Gastrocnemius medialis (tissue), 4 donors: ENCODE data around the gene GPAM. TPM values are rescaled to one million over a fixed set of nuclear protein-coding genes. Genes with fewer than 3 reads are reported as not detected.

Experiments
- ATAC-seq, 2 donors: fragments of 150-250 bp; one replicate each; pipeline ENCODE4 v1.9.1; 2016
- DNase-seq, 2 donors: peaks; one replicate each; pipeline ENCODE4 v3.0.0-alpha.2; 2019
- H3K27ac ChIP-seq, 4 donors: fragments of 200-600 bp; sonication (generic); 1 replicate in 1 of 4; 2 replicates in 3 of 4; pipeline ENCODE4 v1.5.1; 2016 to 2018; ENCODE audit warnings: mild to moderate bottlenecking in 2 of 4, moderate library complexity in 1 of 4
- H3K27me3 ChIP-seq, 3 donors: fragments of 200-600 bp; sonication (generic) in 2 of 3; 1 replicate in 1 of 3; 2 replicates in 2 of 3; pipeline versions ENCODE4 v1.5.1 to v1.6.0; 2016 to 2019; ENCODE audit warnings: mild to moderate bottlenecking in 1 of 3, moderate library complexity in 1 of 3
- H3K36me3 ChIP-seq, 2 donors: fragments of 200-600 bp; sonication (generic) in 1 of 2; one replicate each; pipeline ENCODE4 v1.5.1; 2017 to 2018
- H3K4me1 ChIP-seq, 2 donors: fragments of 200-600 bp; sonication (generic) in 1 of 2; one replicate each; pipeline ENCODE4 v1.5.1; 2016 to 2017; ENCODE audit warnings: mild to moderate bottlenecking in 2 of 2
- H3K4me3 ChIP-seq, 4 donors: fragments of 200-600 bp; sonication (generic) in 3 of 4; 1 replicate in 1 of 4; 2 replicates in 3 of 4; pipeline ENCODE4 v1.5.1; 2016 to 2019; ENCODE audit warnings: mild to moderate bottlenecking in 2 of 4
- H3K9me3 ChIP-seq, 3 donors: fragments of 200-600 bp; sonication (generic) in 2 of 3; 1 replicate in 1 of 3; 2 replicates in 2 of 3; pipeline ENCODE4 v1.5.1; 2016 to 2019
- CTCF ChIP-seq, 5 experiments: fragments of 450-650 bp in 3 of 5; fragments of 200-600 bp in 2 of 5; sonication (generic) in 2 of 5; IDR thresholded peaks in 4 of 5; conservative IDR thresholded peaks in 1 of 5; 1 replicate in 4 of 5; 2 replicates in 1 of 5; pipeline ENCODE4 v1.5.1; 2016 to 2019; ENCODE audit warnings: antibody characterized with exemption in 5 of 5, mild to moderate bottlenecking in 3 of 5, moderate library complexity in 3 of 5
- POLR2A ChIP-seq, 2 donors: fragments of 450-650 bp; IDR thresholded peaks; one replicate each; pipeline ENCODE4 v1.6.1; 2017; ENCODE audit warnings: antibody characterized with exemption in 2 of 2, mild to moderate bottlenecking in 2 of 2, moderate library complexity in 2 of 2
- in situ Hi-C, 4 donors: fragments of 200-750 bp; cut with MboI; loops; one replicate each; pipeline versions ENCODE4 v1.15.0 to v1.8.0; 2017; ENCODE audit warnings: low sequenced_read_pairs in 4 of 4
- intact Hi-C: fragments of 100-400 bp; cut with DNase I; formaldehyde crosslinking; loops from one replicate; pipeline ENCODE4 v1.15.1; 2023; ENCODE audit warnings: low total_unique reads
- total RNA-seq, 4 donors: library from RNA; depleted of rRNA; stranded (reverse); fragments of >200 nt; gene quantifications; one replicate each; pipeline versions ENCODE4 v1.1.0 to v1.2.3, GENCODE V29; 2016

The GPAM gene
- total RNA-seq, 4 donors from 2014 or later: 4.0 to 9.0 (median 4.6) TPM

DNA sequence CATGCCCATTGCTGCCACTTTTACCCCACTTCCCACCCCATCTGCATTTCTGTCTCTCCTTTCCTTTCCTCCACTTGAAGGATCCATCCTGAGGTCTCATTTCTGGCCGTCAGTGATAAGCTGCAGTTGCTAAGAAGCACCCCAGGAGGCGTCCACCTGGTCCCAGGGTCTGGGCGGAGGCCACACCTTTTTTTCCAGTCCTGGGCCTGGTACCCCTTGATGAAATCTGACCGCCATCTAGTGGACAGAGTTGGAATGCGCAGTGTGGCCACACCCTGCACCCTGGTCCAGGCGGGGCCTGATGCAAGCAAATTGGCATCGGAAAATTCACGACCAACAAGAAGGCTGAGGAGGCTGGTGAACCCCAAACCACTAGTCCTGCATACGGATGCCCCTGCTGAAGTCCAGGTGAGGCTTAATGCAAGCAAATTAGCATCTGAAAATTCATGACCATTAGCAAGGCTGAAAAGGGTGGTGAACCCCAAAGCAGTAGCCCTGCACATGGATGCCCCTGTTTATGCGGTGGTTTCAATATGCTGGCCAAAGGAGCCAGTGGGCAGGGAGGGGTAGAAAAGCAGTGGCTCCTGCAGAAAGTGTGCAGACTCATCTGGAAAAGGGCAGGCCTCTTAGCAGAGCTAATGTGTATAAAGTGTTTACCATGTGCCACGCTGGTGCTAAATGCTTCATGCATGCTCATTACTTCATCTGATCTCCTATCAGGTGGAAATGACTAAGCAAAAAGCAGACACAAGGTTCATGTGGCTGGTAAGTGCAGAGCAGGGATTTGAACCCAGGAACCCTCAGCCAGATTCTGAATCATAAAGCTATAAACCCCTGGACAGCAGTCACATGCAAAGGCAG, 43.2 kb downstream of the GPAM start:
- Histone ChIP-seq H3K4me1 (no peaks in the 10 kb centered on the region), H3K36me3 (no peaks in the 10 kb centered on the region), H3K4me3 (no peak overlapping the region), H3K9me3 (no peaks in the 10 kb centered on the region), H3K27me3 (no peaks in the 10 kb centered on the region), H3K27ac (no peak overlapping the region)
- peak in 4 of 5 experiments; percentile 45 to 77 (median 66) for TF ChIP-seq CTCF (IDR thresholded peaks at IDR 0.05 in 4 of 5, conservative IDR thresholded peaks at IDR 0.05 in 1 of 5)
- TF ChIP-seq POLR2A (IDR thresholded peaks at IDR 0.05): no peak
- DNase-seq (peak; percentile 10 to 33), ATAC-seq (no peak)
- in situ Hi-C loops (loop anchor here in 2 of 4 donors (25.0 kb wide), 1 partner anchor 378 kb away; no protein-coding TSS in a partner anchor), intact Hi-C loops (no loop called here)

- Histone ChIP-seq H3K9me3 (no peaks in the 10 kb centered on the region), H3K4me1 (no peaks in the 10 kb centered on the region), H3K27me3 (no peaks in the 10 kb centered on the region), H3K4me3 (no peak overlapping the region), H3K36me3 (no peaks in the 10 kb centered on the region), H3K27ac (no peak overlapping the region)
- TF ChIP-seq CTCF (IDR thresholded peaks at IDR 0.05 in 4 of 5, conservative IDR thresholded peaks at IDR 0.05 in 1 of 5) (no peak), POLR2A (IDR thresholded peaks at IDR 0.05) (no peak)
- intact Hi-C loops: loop anchor here (10.0 kb wide), 1 partner anchor 384 kb away; no protein-coding TSS in a partner anchor
- ATAC-seq (no peak), DNase-seq (no peak)
- in situ Hi-C loops: loop anchor here in 3 of 4 donors (10.0 to 25.0 kb wide), 2 partner anchors 377 to 384 kb away; no protein-coding TSS in a partner anchor
These were observed 44.4 kb downstream of the GPAM start for GRCh38 chr10:112139176-112139575.

DNA sequence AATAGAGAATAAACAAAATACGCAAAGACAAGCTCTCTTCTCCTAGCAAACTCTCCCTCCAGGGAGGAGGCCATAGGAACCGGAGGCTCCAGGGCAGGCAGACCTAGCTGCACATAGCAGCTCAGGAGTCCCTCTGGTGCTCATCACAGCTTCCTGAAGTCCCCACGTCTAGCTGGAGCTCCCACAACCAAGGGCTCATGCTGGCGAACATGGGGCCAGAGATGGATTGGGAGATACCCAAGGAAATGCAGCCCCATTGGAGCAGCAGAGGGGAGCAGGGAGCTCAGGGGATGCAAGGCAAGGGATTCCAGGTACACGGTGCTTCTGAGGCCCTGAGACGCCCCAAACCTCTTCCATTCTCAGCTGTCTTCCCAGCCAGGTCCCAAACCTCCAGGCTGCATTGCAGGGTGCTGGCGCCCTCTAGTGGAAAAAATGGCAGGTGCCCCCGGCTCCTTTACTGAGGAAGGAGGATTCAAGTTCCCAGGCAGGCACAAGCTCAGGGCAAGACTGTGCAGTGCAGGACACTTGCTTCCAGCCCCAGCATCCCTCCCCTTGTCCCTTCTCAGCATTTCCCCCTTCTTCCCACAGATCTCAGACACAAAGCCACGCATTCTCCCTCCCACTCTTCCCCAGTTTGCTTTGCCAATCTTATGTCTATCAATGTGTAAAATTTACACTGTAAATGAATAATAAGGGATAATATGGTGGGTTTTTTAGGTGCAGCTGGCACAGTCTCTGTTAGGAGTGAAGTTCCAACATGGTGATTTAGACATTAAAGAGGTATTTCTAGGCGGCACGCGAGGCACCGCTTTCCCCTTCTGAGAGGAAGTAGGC, 46.2 kb downstream of the GPAM start:
- DNase-seq (peak; percentile 24 to 58), ATAC-seq (peak; percentile 30 to 69)
- no peak overlapping the region for H3K4me3 ChIP-seq
- no peak for TF ChIP-seq POLR2A (IDR thresholded peaks at IDR 0.05)
- peak; percentile 66 to 94 (median 83) for TF ChIP-seq CTCF (IDR thresholded peaks at IDR 0.05 in 4 of 5, conservative IDR thresholded peaks at IDR 0.05 in 1 of 5)
- no peaks in the 10 kb centered on the region for H3K9me3 ChIP-seq
- H3K27me3 ChIP-seq: no peaks in the 10 kb centered on the region
- intact Hi-C loops: loop anchor here (10.0 kb wide), 1 partner anchor 383 kb away; no protein-coding TSS in a partner anchor
- no peak overlapping the region for H3K27ac ChIP-seq
- in situ Hi-C loops: loop anchor here in 3 of 4 donors (10.0 to 25.0 kb wide), 2 partner anchors 375 to 383 kb away; no protein-coding TSS in a partner anchor
- H3K36me3 ChIP-seq: no peaks in the 10 kb centered on the region
- peaks cover 0 to 3% of the 10 kb centered on the region in 2 donors for H3K4me1 ChIP-seq

DNA sequence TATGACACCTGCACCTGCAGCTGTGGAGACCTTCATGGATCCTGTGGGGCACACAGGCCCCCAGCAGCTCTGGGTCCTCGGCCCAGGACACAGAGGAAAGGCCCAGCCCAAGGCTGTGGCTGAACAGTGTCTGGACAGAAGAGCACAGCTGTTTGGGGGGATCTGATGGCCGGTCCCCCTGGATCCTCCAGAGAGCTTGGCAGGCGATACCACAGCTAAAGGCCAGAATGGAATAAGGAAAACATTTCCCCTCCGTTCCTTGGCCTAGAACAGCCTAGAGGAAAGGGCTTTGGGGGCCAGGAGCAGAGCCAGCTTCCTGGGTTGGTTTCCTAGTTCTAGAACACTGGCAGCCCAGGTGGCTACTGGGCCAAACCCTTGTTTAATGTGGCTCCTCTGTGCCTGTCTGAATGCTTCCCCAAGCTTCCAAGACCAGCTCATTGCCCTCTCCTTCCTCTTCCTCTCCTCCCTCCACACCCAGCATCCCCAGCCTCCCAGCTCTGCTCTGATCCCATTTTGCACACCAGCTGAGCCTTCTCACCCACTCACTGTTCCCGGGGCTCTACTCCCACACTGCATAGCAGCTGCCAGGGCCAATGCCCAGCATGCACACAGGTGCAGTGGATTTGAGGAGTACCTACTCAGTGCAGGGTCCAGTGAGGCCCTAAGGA, 46.9 kb downstream of the GPAM start:
- H3K4me1 ChIP-seq: peaks cover 2 to 11% of the 10 kb centered on the region in 2 donors
- ATAC-seq (no peak), DNase-seq (no peak)
- TF ChIP-seq CTCF (IDR thresholded peaks at IDR 0.05 in 4 of 5, conservative IDR thresholded peaks at IDR 0.05 in 1 of 5): no peak
- no peaks in the 10 kb centered on the region for H3K36me3 ChIP-seq
- H3K4me3 ChIP-seq: no peak overlapping the region
- no peak overlapping the region for H3K27ac ChIP-seq
- in situ Hi-C loops (loop anchor here in 3 of 4 donors (10.0 to 25.0 kb wide), 2 partner anchors 374 to 382 kb away; no protein-coding TSS in a partner anchor), intact Hi-C loops (loop anchor here (10.0 kb wide), 1 partner anchor 382 kb away; no protein-coding TSS in a partner anchor)
- H3K27me3 ChIP-seq: no peaks in the 10 kb centered on the region
- no peaks in the 10 kb centered on the region for H3K9me3 ChIP-seq
